ENCODE results near the gene DFFB.

Gene DFFB

GRCh38 chr1:3914331-3914851 is 57.1 kb downstream of the DFFB start:
- H4K20me1 ChIP-seq (ENCODE audit: insufficient read depth, low read length, poor library complexity, severe bottlenecking), result no peaks in the 10 kb centered on the region
- H2AFZ ChIP-seq (ENCODE audit: low read length), result no peak overlapping the region
- H3K79me2 ChIP-seq (ENCODE audit: insufficient read depth, low read length), result no peaks in the 10 kb centered on the region
- TF ChIP-seq CTCF (conservative IDR thresholded peaks at IDR 0.05; ENCODE audit: low read length) (no peak), EZH2phosphoT487 (IDR thresholded peaks at IDR 0.05; ENCODE audit: borderline replicate concordance) (no peak)
- H3K4me1 ChIP-seq (ENCODE audit: insufficient read depth, low read length, poor library complexity, severe bottlenecking), result no peaks in the 10 kb centered on the region
- no peaks in the 10 kb centered on the region for H3K9me2 ChIP-seq (replicated peaks; ENCODE audit: low read depth, low read length)
- H3K36me3 ChIP-seq (ENCODE audit: insufficient read depth, low read length), result no peaks in the 10 kb centered on the region
- no peaks in the 10 kb centered on the region for H3F3A ChIP-seq (ENCODE audit: low read depth)
- H3K4me3 ChIP-seq (ENCODE audit: low read length, poor library complexity, severe bottlenecking), result no peak overlapping the region
- H3K27me3 ChIP-seq (ENCODE audit: insufficient read depth, low read length, poor library complexity, severe bottlenecking), result no peaks in the 10 kb centered on the region
- H3K9ac ChIP-seq (ENCODE audit: low read depth, low read length, poor library complexity, severe bottlenecking), result no peak overlapping the region
- H3K9me3 ChIP-seq (ENCODE audit: insufficient read depth, low read depth, low read length), result no peaks in the 10 kb centered on the region
- H3K4me2 ChIP-seq (ENCODE audit: low read depth, low read length, poor library complexity, severe bottlenecking), result no peak overlapping the region

GRCh38 chr1:3914911-3915310 is 57.6 kb downstream of the DFFB start:
- H3K9me3 ChIP-seq (ENCODE audit: insufficient read depth, low read depth, low read length), result no peaks in the 10 kb centered on the region
- H4K20me1 ChIP-seq (ENCODE audit: insufficient read depth, low read length, poor library complexity, severe bottlenecking), result no peaks in the 10 kb centered on the region
- TF ChIP-seq CTCF (conservative IDR thresholded peaks at IDR 0.05; ENCODE audit: low read length) (no peak), EZH2phosphoT487 (IDR thresholded peaks at IDR 0.05; ENCODE audit: borderline replicate concordance) (no peak)
- no peaks in the 10 kb centered on the region for H3K27me3 ChIP-seq (ENCODE audit: insufficient read depth, low read length, poor library complexity, severe bottlenecking)
- no peak overlapping the region for H2AFZ ChIP-seq (ENCODE audit: low read length)
- H3K4me1 ChIP-seq (ENCODE audit: insufficient read depth, low read length, poor library complexity, severe bottlenecking), result no peaks in the 10 kb centered on the region
- no peak overlapping the region for H3K4me3 ChIP-seq (ENCODE audit: low read length, poor library complexity, severe bottlenecking)
- H3K9ac ChIP-seq (ENCODE audit: low read depth, low read length, poor library complexity, severe bottlenecking), result no peak overlapping the region
- H3F3A ChIP-seq (ENCODE audit: low read depth), result no peaks in the 10 kb centered on the region
- H3K4me2 ChIP-seq (ENCODE audit: low read depth, low read length, poor library complexity, severe bottlenecking), result no peak overlapping the region
- H3K79me2 ChIP-seq (ENCODE audit: insufficient read depth, low read length), result no peaks in the 10 kb centered on the region
- H3K9me2 ChIP-seq (replicated peaks; ENCODE audit: low read depth, low read length), result no peaks in the 10 kb centered on the region
- H3K36me3 ChIP-seq (ENCODE audit: insufficient read depth, low read length), result no peaks in the 10 kb centered on the region

GRCh38 chr1:3915551-3916121 is 58.4 kb downstream of the DFFB start:
- Histone ChIP-seq H3K27me3 (ENCODE audit: insufficient read depth, low read length, poor library complexity, severe bottlenecking) (no peaks in the 10 kb centered on the region), H2AFZ (ENCODE audit: low read length) (no peak overlapping the region), H4K20me1 (ENCODE audit: insufficient read depth, low read length, poor library complexity, severe bottlenecking) (no peaks in the 10 kb centered on the region), H3K4me1 (ENCODE audit: insufficient read depth, low read length, poor library complexity, severe bottlenecking) (no peaks in the 10 kb centered on the region), H3K9me3 (ENCODE audit: insufficient read depth, low read depth, low read length) (no peaks in the 10 kb centered on the region), H3F3A (ENCODE audit: low read depth) (no peaks in the 10 kb centered on the region), H3K4me2 (ENCODE audit: low read depth, low read length, poor library complexity, severe bottlenecking) (no peak overlapping the region), H3K9me2 (replicated peaks; ENCODE audit: low read depth, low read length) (no peaks in the 10 kb centered on the region), H3K9ac (ENCODE audit: low read depth, low read length, poor library complexity, severe bottlenecking) (no peak overlapping the region), H3K4me3 (ENCODE audit: low read length, poor library complexity, severe bottlenecking) (no peak overlapping the region), H3K79me2 (ENCODE audit: insufficient read depth, low read length) (no peaks in the 10 kb centered on the region), H3K36me3 (ENCODE audit: insufficient read depth, low read length) (no peaks in the 10 kb centered on the region)
- TF ChIP-seq CTCF (conservative IDR thresholded peaks at IDR 0.05; ENCODE audit: low read length), result no peak
